Activated T-helper 1 cell treated with anti-CD3 and anti-CD28 coated beads, Interleukin-12 subunit alpha, Interleukin-12 subunit beta, Interleukin-2, Interleukin-4 antibody, amounts not matched to agents 30 ng/mL and 10 ng/mL and 1 ng/mL, durations not matched to agents 14 hours and 24 hours and 36 hours (primary cell): ENCODE measurements around the gene NFE2L2. TPM values are rescaled to one million over a fixed set of nuclear protein-coding genes. Genes with fewer than 3 reads are reported as not detected.
"Not testable (repeated sequence)": the region's sequence is repeated elsewhere in the genome, so short reads cannot be mapped to it uniquely, and the experiment has no call there.

Experiments used
- DNase-seq: peaks from one replicate; pipeline ENCODE4 v3.0.0; 2021; ENCODE audit warnings: low spot score
- H3K27ac Mint-ChIP-seq: one replicate; pipeline ENCODE4 v1.8.0; 2021; ENCODE audit warnings: mild to moderate bottlenecking, mixed read lengths
- H3K27me3 Mint-ChIP-seq: one replicate; pipeline ENCODE4 v1.8.0; 2022; ENCODE audit warnings: mild to moderate bottlenecking, moderate library complexity, mixed read lengths; ENCODE audit not compliant: insufficient read depth
- H3K36me3 Mint-ChIP-seq: one replicate; pipeline ENCODE4 v1.8.0; 2021; ENCODE audit warnings: low read depth, mixed read lengths
- H3K4me1 Mint-ChIP-seq: one replicate; pipeline ENCODE4 v1.8.0; 2021; ENCODE audit warnings: low read depth, mixed read lengths
- H3K4me3 Mint-ChIP-seq: one replicate; pipeline ENCODE4 v1.8.0; 2021; ENCODE audit warnings: mild to moderate bottlenecking, moderate library complexity, mixed read lengths
- H3K9me3 Mint-ChIP-seq: one replicate; pipeline ENCODE4 v1.8.0; 2021; ENCODE audit warnings: mixed read lengths
- intact Hi-C: fragments of 100-400 bp; cut with micrococcal nuclease; formaldehyde crosslinking; loops from one replicate; pipeline ENCODE4 v1.15.1; 2024
- total RNA-seq: library from RNA; stranded (reverse); gene quantifications from 2 replicates; pipeline ENCODE4 v1.2.3, GENCODE V29; 2022

Gene NFE2L2
- total RNA-seq, 1 donor from 2014 or later, result 68.2 TPM

- no peaks in the 10 kb centered on the region for H3K36me3 Mint-ChIP-seq
- intact Hi-C loops, result no loop called here
- no peak overlapping the region for H3K4me3 Mint-ChIP-seq
- no peak for DNase-seq
- H3K27ac Mint-ChIP-seq, result no peak overlapping the region
- H3K4me1 Mint-ChIP-seq, result no peaks in the 10 kb centered on the region
- no peaks in the 10 kb centered on the region for H3K9me3 Mint-ChIP-seq
- H3K27me3 Mint-ChIP-seq, result no peaks in the 10 kb centered on the region
These were observed 75.8 kb downstream of the NFE2L2 start for GRCh38 chr2:177188482-177189469.

- no peaks in the 10 kb centered on the region for H3K36me3 Mint-ChIP-seq
- H3K4me1 Mint-ChIP-seq, result no peaks in the 10 kb centered on the region
- no peak for DNase-seq
- H3K27ac Mint-ChIP-seq, result no peak overlapping the region
- intact Hi-C loops, result no loop called here
- H3K9me3 Mint-ChIP-seq, result no peaks in the 10 kb centered on the region
- peaks cover 5% of the 10 kb centered on the region for H3K27me3 Mint-ChIP-seq
- no peak overlapping the region for H3K4me3 Mint-ChIP-seq
These were observed 76.8 kb downstream of the NFE2L2 start for GRCh38 chr2:177187631-177188312.

- intact Hi-C loops, H3K27me3 Mint-ChIP-seq, H3K36me3 Mint-ChIP-seq, H3K4me1 Mint-ChIP-seq, H3K9me3 Mint-ChIP-seq, DNase-seq, H3K27ac Mint-ChIP-seq, H3K4me3 Mint-ChIP-seq: not testable (repeated sequence)
These were observed 78.5 kb downstream of the NFE2L2 start for GRCh38 chr2:177186038-177186437.

GRCh38 chr2:177184606-177185005 lies 79.9 kb downstream of the NFE2L2 start:
- DNase-seq, result no peak
- Mint-ChIP-seq H3K36me3 (no peaks in the 10 kb centered on the region), H3K4me3 (no peak overlapping the region), H3K9me3 (no peaks in the 10 kb centered on the region), H3K4me1 (no peaks in the 10 kb centered on the region), H3K27me3 (peaks cover 9% of the 10 kb centered on the region), H3K27ac (no peak overlapping the region)
- intact Hi-C loops, result no loop called here

GRCh38 chr2:177183860-177184259 lies 80.7 kb downstream of the NFE2L2 start:
- no peaks in the 10 kb centered on the region for H3K9me3 Mint-ChIP-seq
- H3K27ac Mint-ChIP-seq, result no peak overlapping the region

More at GRCh38 chr2:177183860-177184259, 80.7 kb downstream of the NFE2L2 start:
- no peak for DNase-seq
- Mint-ChIP-seq H3K36me3 (no peaks in the 10 kb centered on the region), H3K27me3 (peaks cover 9% of the 10 kb centered on the region), H3K4me1 (no peaks in the 10 kb centered on the region), H3K4me3 (no peak overlapping the region)
- intact Hi-C loops, result no loop called here

Other genes with a start within 250 kb of the NFE2L2 start
- 326 and 333 TPM in 2 replicates for gene HNRNPA3, start 51.9 kb downstream of the NFE2L2 start, total RNA-seq
- gene AGPS, start 128.0 kb upstream of the NFE2L2 start, total RNA-seq, result 70.1 and 71.8 TPM in 2 replicates